IPS-15b (cell line): ENCODE data around the gene SPATA13.
"Not testable (repeated sequence)": the region's sequence is repeated elsewhere in the genome, so short reads cannot be mapped to it uniquely, and the experiment has no call there.

ENCODE experiments used
- H3K27me3 ChIP-seq: one replicate; pipeline ENCODE4 v1.6.1; 2013; ENCODE audit warnings: low read length; ENCODE audit not compliant: control insufficient read depth, insufficient read depth
- H3K36me3 ChIP-seq: one replicate; pipeline ENCODE4 v1.6.1; 2013; ENCODE audit warnings: low read length; ENCODE audit not compliant: control insufficient read depth, insufficient read depth
- H3K4me1 ChIP-seq: one replicate; pipeline ENCODE4 v1.6.1; 2013; ENCODE audit warnings: mild to moderate bottlenecking, low read length; ENCODE audit not compliant: control insufficient read depth, insufficient read depth
- H3K4me3 ChIP-seq: one replicate; pipeline ENCODE4 v1.5.1; 2013; ENCODE audit warnings: low read depth, low read length
- H3K9ac ChIP-seq: one replicate; pipeline ENCODE4 v1.6.1; 2013; ENCODE audit warnings: low read depth, mild to moderate bottlenecking, low read length
- H3K9me3 ChIP-seq: one replicate; pipeline ENCODE4 v1.6.1; 2013; ENCODE audit warnings: mild to moderate bottlenecking, low read length; ENCODE audit not compliant: control insufficient read depth, insufficient read depth

The SPATA13 gene

DNA sequence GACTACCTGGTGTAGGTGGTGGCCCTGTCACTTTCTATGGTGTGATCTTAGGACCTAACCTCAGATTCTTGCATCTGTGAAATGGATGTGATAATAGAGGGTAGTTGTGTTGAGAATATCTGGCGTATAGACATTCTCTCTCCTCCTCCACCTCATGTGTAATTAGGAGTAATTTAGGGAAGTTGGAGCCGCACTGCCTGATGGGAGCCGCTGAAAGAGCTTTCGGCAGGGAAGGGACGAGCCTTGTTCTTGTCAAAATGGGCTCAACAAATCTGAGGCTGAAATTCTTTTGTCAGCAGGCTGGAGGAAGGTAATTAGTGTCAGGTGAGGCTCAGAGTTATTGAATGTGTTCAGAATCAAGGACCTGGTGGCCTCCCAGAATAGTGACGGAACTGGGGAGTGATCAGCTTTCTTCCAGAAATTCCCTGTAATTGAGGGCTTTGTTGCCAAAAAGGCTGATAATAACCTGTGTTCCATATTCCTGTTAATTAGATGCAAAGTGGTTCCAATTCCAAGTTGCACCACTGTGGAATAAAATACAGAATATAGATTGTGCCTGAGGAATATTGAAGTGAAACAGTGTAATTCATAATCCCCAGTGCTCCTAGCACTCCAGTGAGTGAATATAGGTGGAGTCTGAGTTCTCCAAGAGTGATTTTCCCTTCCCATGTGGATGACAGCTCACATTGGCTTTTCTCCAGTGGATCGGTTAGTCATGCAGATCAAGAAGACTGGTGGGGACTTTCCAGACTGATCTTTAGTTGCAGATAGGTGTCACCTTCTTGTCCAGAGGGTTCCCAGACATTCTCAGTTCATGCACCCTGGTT lies 47.5 kb downstream of the SPATA13 start:
- H3K9me3 ChIP-seq, result no peaks in the 10 kb centered on the region
- H3K9ac ChIP-seq, result no peak overlapping the region
- peaks cover 3% of the 10 kb centered on the region for H3K4me1 ChIP-seq
- no peaks in the 10 kb centered on the region for H3K27me3 ChIP-seq
- no peaks in the 10 kb centered on the region for H3K36me3 ChIP-seq
- H3K4me3 ChIP-seq, result no peak overlapping the region

GRCh38 chr13:24209138-24209537 lies 48.6 kb downstream of the SPATA13 start:
- no peak overlapping the region for H3K4me3 ChIP-seq
- H3K9ac ChIP-seq, result no peak overlapping the region
- no peaks in the 10 kb centered on the region for H3K9me3 ChIP-seq
- H3K4me1 ChIP-seq, result peaks cover 3% of the 10 kb centered on the region
- no peaks in the 10 kb centered on the region for H3K27me3 ChIP-seq
- H3K36me3 ChIP-seq, result no peaks in the 10 kb centered on the region

GRCh38 chr13:24212254-24212653 lies 51.7 kb downstream of the SPATA13 start:
- H3K27me3 ChIP-seq, result no peaks in the 10 kb centered on the region
- H3K9ac ChIP-seq, result no peak overlapping the region
- H3K36me3 ChIP-seq, result no peaks in the 10 kb centered on the region
- no peaks in the 10 kb centered on the region for H3K9me3 ChIP-seq
- peaks cover 4% of the 10 kb centered on the region for H3K4me1 ChIP-seq
- H3K4me3 ChIP-seq, result no peak overlapping the region

DNA sequence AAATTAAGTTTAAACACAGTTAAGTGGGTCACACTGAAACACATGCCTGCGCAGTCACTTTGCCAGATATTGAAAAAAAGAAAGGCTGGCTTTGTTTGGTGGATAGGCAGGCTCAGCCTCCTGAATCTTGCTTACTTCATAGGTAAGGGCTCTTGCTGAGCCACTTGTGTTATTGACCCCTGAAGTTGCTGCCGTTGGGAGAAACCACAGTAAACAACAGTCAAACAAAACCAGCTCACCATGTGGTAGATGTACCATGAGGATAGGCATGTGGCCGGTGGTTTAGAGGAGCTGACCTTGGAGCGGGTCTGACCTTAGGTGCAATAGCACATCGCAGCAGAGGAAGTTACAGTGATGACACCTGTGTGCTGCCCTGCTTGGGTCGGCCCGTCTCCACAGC lies 52.2 kb downstream of the SPATA13 start:
- H3K36me3 ChIP-seq, result no peaks in the 10 kb centered on the region
- H3K27me3 ChIP-seq, result no peaks in the 10 kb centered on the region
- H3K4me3 ChIP-seq, result no peak overlapping the region

DNA sequence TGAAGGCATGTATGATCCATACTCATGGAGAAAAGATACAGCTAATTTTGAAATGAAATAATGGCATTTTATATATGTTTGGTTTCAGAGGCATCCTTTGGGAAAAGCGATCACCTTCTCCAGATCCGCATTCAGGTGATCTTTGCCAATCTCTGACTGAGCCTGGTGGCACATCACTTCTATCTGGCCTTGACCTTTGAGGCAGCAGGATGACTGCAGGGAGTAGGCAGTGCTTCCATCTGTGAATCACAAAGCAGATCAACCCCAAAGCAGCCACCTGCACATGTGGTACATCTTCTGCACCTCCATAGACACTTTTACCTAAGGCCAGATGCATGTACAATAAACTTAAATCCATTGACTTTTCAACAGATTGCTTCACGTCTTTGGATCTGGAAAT lies 53.4 kb downstream of the SPATA13 start:
- Histone ChIP-seq H3K27me3 (no peaks in the 10 kb centered on the region), H3K4me1 (peaks cover 10% of the 10 kb centered on the region), H3K9me3 (no peaks in the 10 kb centered on the region), H3K9ac (no peak overlapping the region), H3K4me3 (no peak overlapping the region), H3K36me3 (no peaks in the 10 kb centered on the region)

More for the DNA sequence above, 52.2 kb downstream of the SPATA13 start:
- no peak overlapping the region for H3K9ac ChIP-seq
- H3K9me3 ChIP-seq, result no peaks in the 10 kb centered on the region
- peaks cover 4% of the 10 kb centered on the region for H3K4me1 ChIP-seq

DNA sequence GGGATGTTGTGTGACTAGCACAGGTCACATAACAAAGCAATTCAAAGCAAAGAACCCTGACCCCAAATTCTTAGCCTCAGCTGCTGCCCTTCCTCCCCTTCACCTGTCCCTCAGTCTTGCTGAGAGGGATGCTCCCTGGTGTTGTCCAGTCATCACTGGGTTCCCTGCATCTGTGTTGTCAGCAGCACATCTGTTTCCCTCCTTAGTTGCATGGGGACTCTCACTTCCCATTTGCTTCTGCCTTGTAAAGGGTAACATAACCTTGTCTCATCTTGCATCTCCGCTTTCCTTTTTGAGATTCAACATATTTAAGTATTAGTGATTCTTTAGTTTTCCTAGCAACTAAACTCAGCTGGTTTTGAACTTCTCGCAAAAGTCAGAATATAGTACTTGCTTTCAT lies 54.0 kb downstream of the SPATA13 start:
- H3K9me3 ChIP-seq, result no peaks in the 10 kb centered on the region
- no peak overlapping the region for H3K4me3 ChIP-seq
- no peaks in the 10 kb centered on the region for H3K36me3 ChIP-seq
- peaks cover 10% of the 10 kb centered on the region for H3K4me1 ChIP-seq
- no peaks in the 10 kb centered on the region for H3K27me3 ChIP-seq
- H3K9ac ChIP-seq, result no peak overlapping the region

- Histone ChIP-seq H3K9me3 (no peaks in the 10 kb centered on the region), H3K27me3 (no peaks in the 10 kb centered on the region), H3K4me1 (peaks cover 12% of the 10 kb centered on the region), H3K9ac (no peak overlapping the region), H3K4me3 (no peak overlapping the region), H3K36me3 (no peaks in the 10 kb centered on the region)
Observed at GRCh38 chr13:24215126-24215525, 54.6 kb downstream of the SPATA13 start.

- H3K36me3 ChIP-seq, result no peaks in the 10 kb centered on the region
- H3K4me3 ChIP-seq, result no peak overlapping the region
- H3K4me1 ChIP-seq, result peaks cover 12% of the 10 kb centered on the region
- no peaks in the 10 kb centered on the region for H3K27me3 ChIP-seq
- no peaks in the 10 kb centered on the region for H3K9me3 ChIP-seq
- H3K9ac ChIP-seq, result no peak overlapping the region
Observed at GRCh38 chr13:24215732-24216131, 55.2 kb downstream of the SPATA13 start.

DNA sequence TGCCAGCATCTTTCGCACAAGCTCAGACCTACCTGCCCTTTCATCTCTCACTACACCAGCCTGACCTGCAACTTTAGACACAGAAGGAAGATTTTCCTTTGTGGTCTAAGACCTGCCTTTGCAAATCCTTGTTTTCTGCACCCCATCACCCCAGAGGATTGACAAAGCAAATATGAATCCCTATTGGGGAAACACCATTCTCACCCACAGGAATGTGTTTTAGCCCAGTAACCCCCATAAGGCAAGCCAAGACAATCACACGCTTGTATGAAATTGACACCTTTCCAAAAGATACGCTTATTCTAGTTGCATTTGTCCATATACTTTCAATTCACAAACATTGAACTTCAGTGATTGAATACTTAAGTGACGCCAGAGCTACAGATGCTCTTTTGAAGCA lies 55.7 kb downstream of the SPATA13 start:
- Histone ChIP-seq H3K9ac (no peak overlapping the region), H3K4me3 (no peak overlapping the region), H3K4me1 (peaks cover 12% of the 10 kb centered on the region), H3K36me3 (no peaks in the 10 kb centered on the region), H3K27me3 (no peaks in the 10 kb centered on the region), H3K9me3 (no peaks in the 10 kb centered on the region)

DNA sequence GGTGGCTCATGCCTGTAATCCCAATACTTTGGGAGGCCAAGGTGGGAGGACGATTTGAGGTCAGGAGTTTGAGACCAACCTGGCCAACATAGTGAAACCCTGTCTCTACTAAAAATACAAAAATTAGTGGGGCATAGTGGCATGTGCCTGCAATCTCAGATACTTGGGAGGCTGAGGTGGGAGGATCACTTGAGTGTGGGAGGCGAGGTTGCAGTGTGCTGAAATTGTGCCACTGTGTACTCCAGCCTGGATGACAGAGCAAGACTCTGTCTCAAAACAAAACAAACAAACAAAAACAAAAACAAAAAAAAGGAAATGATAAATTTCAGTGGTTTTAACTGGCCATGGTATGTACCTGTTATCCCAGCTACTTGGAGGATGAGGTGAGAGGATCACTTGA lies 56.3 kb downstream of the SPATA13 start:
- H3K27me3 ChIP-seq, H3K9me3 ChIP-seq, H3K4me3 ChIP-seq: not testable (repeated sequence)

DNA sequence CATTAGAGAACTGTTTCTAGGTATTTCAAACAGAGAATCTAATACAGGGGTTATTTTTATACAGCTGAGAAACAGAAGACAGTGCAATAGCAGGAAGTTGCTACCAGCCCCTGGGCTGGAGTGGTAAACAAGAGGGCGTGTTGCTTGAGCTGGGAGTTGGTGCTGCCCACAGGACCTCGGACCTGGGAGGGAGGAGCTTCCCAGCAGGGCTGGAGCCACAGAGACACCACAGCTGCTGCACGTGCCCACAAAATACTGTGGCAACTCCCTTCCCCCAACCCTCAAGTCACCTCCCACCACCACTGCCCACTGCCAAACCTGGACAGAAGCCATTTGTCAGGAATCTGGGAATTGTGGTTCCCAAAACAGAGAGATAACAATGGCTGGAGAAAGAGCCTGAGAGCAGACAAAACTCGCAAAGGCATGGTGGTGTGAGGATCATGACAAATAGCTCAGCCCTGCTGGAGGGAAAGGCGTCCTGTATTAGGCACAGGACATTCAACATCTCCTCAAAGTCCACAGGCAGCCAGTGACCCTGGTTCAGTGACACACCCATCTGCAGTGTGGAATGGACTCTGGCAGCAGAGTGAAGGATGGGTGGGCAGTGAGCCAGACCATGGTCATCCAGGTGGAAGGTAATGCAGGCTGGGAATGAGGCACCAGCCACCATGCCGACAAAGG lies 57.2 kb downstream of the SPATA13 start:
- no peak overlapping the region for H3K4me3 ChIP-seq
- H3K9me3 ChIP-seq, result no peaks in the 10 kb centered on the region
- H3K36me3 ChIP-seq, result peaks cover under 1% of the 10 kb centered on the region
- H3K27me3 ChIP-seq, result no peaks in the 10 kb centered on the region
- no peak overlapping the region for H3K9ac ChIP-seq
- peaks cover 10% of the 10 kb centered on the region for H3K4me1 ChIP-seq

More for the DNA sequence above, 56.3 kb downstream of the SPATA13 start:
- peaks cover 12% of the 10 kb centered on the region for H3K4me1 ChIP-seq
- H3K9ac ChIP-seq, H3K36me3 ChIP-seq: not testable (repeated sequence)

GRCh38 chr13:24218338-24218737 lies 57.8 kb downstream of the SPATA13 start:
- H3K27me3 ChIP-seq, result no peaks in the 10 kb centered on the region
- no peaks in the 10 kb centered on the region for H3K9me3 ChIP-seq
- peaks cover 10% of the 10 kb centered on the region for H3K4me1 ChIP-seq
- peaks cover 5% of the 10 kb centered on the region for H3K36me3 ChIP-seq
- no peak overlapping the region for H3K4me3 ChIP-seq
- no peak overlapping the region for H3K9ac ChIP-seq
